OCI-LY1 (cell line): ENCODE data around the gene FAM8A1.
"Not testable (repeated sequence)": the region's sequence is repeated elsewhere in the genome, so short reads cannot be mapped to it uniquely, and the experiment has no call there.

Source experiments
- EZH2 ChIP-seq: fragments of 200-600 bp; sonication (generic), shearing (Covaris generic); IDR thresholded peaks from 2 replicates; pipeline ENCODE4 v1.8.0; 2017; ENCODE audit warnings: borderline replicate concordance, mixed run types, mild to moderate bottlenecking, antibody characterized with exemption, low read length, moderate library complexity, mixed read lengths
- TF ChIP-seq, protein P1 (sequence below): fragments of 200-600 bp; sonication (generic), shearing (Covaris generic); IDR thresholded peaks from 2 replicates; pipeline ENCODE4 v1.5.1; 2017; ENCODE audit warnings: mild to moderate bottlenecking, antibody characterized with exemption, low read length, moderate library complexity, mixed read lengths

DNA sequence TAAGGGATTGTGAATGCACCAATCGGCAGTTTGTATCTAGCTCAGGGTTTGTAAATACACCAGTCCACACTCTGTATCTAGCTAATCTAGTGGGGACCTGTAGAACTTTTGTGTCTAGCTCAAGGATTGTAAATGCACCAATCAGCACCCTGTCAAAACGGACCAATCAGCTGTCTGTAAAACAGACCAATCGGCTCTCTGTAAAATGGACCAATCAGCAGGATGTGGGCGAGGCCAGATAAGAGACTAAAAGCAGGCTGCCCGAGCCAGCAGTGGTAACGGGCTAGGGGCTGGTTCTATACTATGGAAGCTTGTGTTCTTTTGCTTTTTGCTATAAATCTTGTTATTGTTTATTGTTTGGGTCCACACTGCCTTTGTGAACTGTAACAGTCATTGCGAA lies 18.8 kb upstream of the FAM8A1 start:
- TF ChIP-seq, protein P1, sequence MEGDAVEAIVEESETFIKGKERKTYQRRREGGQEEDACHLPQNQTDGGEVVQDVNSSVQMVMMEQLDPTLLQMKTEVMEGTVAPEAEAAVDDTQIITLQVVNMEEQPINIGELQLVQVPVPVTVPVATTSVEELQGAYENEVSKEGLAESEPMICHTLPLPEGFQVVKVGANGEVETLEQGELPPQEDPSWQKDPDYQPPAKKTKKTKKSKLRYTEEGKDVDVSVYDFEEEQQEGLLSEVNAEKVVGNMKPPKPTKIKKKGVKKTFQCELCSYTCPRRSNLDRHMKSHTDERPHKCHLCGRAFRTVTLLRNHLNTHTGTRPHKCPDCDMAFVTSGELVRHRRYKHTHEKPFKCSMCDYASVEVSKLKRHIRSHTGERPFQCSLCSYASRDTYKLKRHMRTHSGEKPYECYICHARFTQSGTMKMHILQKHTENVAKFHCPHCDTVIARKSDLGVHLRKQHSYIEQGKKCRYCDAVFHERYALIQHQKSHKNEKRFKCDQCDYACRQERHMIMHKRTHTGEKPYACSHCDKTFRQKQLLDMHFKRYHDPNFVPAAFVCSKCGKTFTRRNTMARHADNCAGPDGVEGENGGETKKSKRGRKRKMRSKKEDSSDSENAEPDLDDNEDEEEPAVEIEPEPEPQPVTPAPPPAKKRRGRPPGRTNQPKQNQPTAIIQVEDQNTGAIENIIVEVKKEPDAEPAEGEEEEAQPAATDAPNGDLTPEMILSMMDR = not testable (repeated sequence)
- not testable (repeated sequence) for TF ChIP-seq EZH2
